Measurements from ENCODE around the gene FBXO34.
"Not testable (repeated sequence)": the region's sequence is repeated elsewhere in the genome, so short reads cannot be mapped to it uniquely, and the experiment has no call there.

Gene FBXO34

GRCh38 chr14:55312379-55313030, 41.3 kb downstream of the FBXO34 start:
- DNase-seq, result not testable (repeated sequence)

DNA sequence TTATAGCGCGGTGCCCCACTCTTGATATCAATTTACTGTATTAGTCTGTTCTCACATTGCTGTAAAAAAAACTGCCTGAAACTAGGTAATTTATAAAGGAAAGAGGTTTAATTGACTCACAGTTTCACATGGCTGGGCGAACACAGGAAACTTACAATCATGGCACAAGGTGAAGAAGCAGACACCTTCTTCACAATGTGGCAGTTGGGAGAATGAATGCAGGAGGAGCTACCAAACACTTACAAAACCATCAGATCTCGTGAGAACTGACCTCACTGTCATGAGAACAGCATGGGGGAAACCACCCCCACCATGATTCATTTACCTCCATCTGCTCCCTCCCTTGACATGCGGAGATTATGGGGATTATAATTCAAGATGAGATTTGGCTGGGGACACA, 42.3 kb downstream of the FBXO34 start:
- DNase-seq, result no peak

- DNase-seq, result no peak
These were observed 43.2 kb downstream of the FBXO34 start for GRCh38 chr14:55314449-55314848.

- DNase-seq, result no peak
These were observed 45.3 kb downstream of the FBXO34 start for GRCh38 chr14:55316564-55316963.

GRCh38 chr14:55317542-55318306, 46.5 kb downstream of the FBXO34 start:
- DNase-seq, result no peak

DNA sequence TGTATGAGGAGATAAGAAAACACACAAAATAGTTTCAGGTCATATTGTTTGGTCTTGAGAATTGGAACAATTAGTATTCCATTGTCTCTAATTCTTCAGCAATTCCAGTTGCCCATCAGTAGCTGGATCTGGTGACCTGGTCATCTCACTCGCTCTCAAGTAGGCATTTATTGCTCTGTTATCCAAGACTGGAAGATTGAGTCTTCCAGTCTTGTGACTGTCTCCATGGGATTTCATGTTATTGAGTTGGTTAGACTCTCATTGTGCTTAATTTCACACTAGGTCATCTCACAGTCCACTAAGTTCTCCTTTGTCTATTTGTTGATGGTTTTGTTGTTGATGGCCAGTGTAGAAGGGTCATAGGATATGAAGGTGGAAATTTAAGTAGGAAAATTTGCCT, 47.5 kb downstream of the FBXO34 start:
- no peak for DNase-seq

GRCh38 chr14:55323910-55324309, 52.7 kb downstream of the FBXO34 start:
- no peak for DNase-seq

DNA sequence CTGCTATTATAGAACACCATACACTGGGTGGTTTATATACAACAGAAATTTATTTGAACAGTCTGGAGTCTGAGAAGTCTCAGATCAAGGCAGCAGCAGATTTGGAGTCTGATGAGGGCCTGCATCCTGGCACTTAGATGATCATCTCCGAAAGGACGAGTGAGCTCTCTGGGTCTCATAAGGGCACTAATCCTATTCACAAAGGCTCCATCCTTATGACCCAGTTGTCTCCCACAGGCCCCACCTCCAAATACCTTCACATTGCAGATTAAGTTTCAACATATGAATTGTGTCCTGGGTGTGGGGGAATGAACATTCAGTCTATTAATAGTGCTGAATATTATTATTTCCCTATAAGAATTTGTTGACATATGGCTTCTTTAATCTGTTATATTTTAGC, 53.6 kb downstream of the FBXO34 start:
- DNase-seq, result no peak

DNA sequence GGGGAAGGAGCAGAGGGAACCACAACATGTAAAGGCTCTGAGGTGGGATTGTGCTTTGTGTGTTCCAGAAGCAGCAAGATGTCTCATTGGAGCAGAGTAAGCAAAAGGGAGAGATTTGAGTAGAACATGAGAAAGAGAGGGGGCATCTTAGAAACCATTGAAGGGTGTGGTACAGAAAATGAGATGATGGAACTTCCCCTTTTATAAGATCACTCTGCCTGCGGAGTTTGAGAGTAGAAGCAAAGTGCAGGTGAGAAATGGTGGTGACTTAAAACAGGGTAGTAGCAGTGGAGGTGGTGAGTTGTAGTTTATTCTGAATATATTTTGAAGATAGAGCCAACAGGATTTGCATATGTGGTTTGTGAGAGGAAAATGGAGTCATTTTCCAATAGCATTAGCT, 56.0 kb downstream of the FBXO34 start:
- DNase-seq, result no peak

DNA sequence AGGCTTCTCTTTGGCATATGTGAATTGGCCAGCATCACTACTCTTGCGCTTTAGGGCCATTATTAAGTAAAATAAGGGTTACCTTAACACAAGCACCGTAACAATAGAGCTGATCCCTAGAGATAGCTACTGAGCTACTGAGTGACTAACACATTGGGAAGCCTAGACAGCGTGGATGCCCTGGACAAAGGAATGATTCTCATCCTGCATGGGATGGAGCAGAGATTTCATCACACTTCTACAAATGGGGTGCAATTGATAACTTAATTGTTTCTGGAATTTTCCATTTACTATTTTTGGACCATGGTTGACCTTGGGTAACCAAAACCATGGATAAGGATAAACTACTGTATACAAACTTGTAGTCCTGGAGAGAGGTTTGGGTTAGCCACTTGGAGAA, 57.1 kb downstream of the FBXO34 start:
- DNase-seq, result no peak

DNA sequence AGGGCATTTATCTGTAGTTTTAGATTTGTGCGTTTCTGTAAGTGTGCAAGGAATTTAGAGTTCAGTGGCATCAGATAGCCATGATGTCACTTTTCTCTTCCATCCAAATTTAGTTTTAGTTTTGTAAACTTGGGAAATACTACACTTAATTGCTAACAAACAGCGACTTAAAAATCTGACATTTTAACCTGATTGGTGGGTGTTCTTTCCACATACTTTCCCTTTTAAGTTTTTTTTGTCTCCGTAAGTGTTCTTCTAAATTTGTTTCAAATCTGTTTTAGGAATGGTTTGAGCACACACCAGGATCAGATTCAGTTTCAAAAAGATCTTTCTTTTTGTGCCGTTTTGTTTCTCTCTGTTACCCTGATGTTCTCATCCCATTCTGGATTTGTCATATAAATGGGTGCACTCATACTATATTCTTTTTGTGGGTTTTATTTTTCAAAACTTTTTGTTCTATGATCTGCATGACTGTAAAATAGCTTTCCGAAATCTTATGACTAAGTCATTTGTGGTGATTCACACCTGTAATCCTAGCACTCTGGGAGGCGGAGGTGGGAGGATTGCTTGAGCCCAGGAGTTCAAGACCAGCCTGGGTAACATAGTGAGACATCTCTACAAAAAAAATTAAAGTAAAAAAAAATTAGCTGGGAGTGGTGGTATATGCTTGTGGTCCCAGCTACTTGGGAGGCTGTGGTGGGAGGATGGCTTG, 58.9 kb downstream of the FBXO34 start:
- DNase-seq, result no peak

DNA sequence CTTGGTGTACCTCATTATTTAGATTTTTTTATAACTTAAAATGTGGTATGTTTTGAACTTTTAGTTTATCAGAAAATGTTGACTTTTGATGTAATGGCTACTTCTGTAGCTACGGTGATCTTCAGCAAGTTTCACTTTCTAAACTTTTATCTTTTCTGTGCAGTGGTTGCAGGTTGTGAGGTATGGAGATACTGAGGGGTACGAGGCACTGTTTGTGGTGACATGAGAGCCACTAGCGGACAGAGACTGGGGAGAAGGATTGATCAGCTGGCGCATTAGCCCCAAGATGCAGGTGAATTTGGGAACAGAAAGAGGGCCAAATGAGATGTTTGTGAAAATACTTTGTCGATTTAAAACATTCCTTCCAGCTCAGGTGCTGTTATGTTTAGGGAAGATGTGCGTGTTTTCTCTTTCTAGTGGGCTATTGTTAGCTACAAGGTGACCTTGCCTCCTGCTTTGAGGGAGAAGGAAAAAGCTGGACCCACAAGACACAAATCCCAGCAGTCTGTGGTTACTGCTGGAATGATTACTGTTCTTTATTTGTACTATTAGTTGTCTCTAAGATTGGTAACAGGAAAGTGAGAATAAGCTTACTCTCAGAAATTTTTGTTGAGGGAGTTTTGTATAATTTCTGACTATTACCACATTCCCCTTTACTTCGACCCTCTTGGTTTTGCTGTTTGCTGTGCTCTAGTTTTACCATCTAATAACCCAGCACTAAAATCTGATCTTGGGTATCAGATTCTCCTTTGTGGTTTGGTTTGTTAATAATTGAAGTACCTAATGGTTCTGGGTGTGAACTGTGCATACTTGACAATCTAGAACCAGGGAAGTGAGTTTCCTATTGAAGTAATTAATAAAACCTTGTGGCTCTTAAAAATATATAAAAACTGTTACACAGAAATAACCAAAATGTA, 61.7 kb downstream of the FBXO34 start:
- peak; percentile 84 for DNase-seq

GRCh38 chr14:55333711-55334485, 62.7 kb downstream of the FBXO34 start:
- DNase-seq, result peak; percentile 38

DNA sequence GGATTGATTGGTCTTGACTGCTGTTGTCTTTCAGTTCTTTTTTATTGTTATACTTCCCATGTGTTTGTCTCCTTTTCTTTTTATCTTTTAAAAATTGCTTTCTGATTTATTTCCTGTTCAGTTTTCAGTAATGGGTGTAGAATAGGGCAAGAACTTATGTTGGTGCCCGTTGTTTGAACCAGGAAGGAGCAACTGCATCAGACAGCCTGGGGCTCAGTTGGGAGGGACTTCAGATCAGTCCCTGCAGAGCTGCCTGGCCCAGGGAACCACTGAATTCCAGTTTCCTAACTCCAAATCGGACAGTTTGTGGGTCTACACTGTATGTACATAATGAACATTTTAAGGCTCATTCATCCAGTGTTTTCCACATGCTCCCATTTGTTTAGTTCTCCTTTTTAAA, 64.9 kb downstream of the FBXO34 start:
- DNase-seq, result peak; percentile 27

- no peak for DNase-seq
These were observed 65.5 kb downstream of the FBXO34 start for GRCh38 chr14:55336691-55337090.

GRCh38 chr14:55339770-55340169, 68.5 kb downstream of the FBXO34 start:
- DNase-seq, result peak; percentile 16

DNA sequence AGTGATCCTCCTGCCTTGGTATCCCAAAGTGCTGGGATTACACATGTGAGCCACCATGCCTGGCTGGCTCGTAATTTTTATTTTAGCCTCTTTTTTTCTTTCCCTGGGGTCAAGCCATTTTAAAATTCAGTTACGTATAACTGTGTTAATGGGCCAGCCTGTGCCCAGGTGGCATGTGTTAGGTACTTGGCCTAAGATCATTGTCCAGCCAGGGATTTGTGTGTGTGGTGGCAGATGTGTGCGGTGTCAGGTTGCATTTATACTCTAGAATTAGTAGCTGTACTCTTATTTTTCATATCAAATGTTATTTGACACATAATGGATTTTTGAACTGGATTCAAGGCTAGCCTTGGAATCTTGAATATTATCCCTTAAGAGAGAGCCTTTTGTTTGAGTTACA, 69.3 kb downstream of the FBXO34 start:
- no peak for DNase-seq

GRCh38 chr14:55341781-55342180, 70.6 kb downstream of the FBXO34 start:
- no peak for DNase-seq

GRCh38 chr14:55344582-55345163, 73.5 kb downstream of the FBXO34 start:
- DNase-seq, result not testable (repeated sequence)

DNA sequence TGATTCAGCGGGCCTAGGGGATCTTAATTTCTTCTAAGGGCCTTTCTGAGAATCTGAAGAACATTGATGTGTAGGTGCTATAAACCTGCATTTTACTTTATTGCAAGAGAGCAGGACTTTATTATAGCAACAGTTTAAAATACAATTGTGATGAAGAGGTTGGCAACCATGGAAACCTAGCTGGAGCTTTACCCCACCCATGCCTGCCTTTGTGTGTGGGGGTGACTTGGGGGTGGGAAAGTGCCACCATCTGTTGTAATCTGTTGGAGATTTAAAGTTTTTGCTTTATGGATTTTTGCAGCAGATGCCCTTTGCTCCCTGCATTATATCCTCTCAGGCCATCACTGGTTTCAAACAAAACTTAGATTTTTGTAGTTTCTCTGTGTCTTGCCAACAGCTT, 75.8 kb downstream of the FBXO34 start:
- no peak for DNase-seq

GRCh38 chr14:55347748-55348147, 76.5 kb downstream of the FBXO34 start:
- no peak for DNase-seq

Data from hematopoietic multipotent progenitor cell treated with erythropoietin and hydrocortisone succinate and interleukin-3 and kit ligand, for 6 days (in vitro differentiated cells).